SU-DHL-6 (cell line): ENCODE results near the gene FTHL17.

ENCODE experiments used
- H2AFZ ChIP-seq: fragments of 200-600 bp; sonication (generic); 2 replicates; pipeline ENCODE4 v1.6.1; 2014; ENCODE audit warnings: low read depth, mild to moderate bottlenecking, moderate library complexity, mixed read lengths, antibody characterized with exemption, low read length; ENCODE audit not compliant: severe bottlenecking
- H3F3A ChIP-seq: fragments of 200-600 bp; shearing (Covaris generic); 2 replicates; pipeline ENCODE4 v1.6.0; 2016; ENCODE audit warnings: antibody characterized with exemption, mild to moderate bottlenecking; ENCODE audit not compliant: insufficient read depth
- H3K27ac ChIP-seq: fragments of 200-600 bp; sonication (generic); 2 replicates; pipeline ENCODE4 v1.5.1; 2016; ENCODE audit warnings: low read depth, mild to moderate bottlenecking, low read length, moderate library complexity, mixed read lengths
- H3K27me3 ChIP-seq: fragments of 200-600 bp; sonication (generic), shearing (Covaris generic); 2 replicates; pipeline ENCODE4 v1.6.0; 2014; ENCODE audit warnings: mild to moderate bottlenecking, low read length
- H3K36me3 ChIP-seq: fragments of 200-600 bp; sonication (generic); 2 replicates; pipeline ENCODE4 v1.6.1; 2014; ENCODE audit warnings: mild to moderate bottlenecking, low read length, mixed read lengths
- H3K4me2 ChIP-seq: fragments of 300-600, 200-600 bp; shearing (Covaris generic), sonication (generic); 2 replicates; pipeline ENCODE4 v1.6.0; 2014; ENCODE audit warnings: low read length, low read depth, mild to moderate bottlenecking; ENCODE audit not compliant: poor library complexity, severe bottlenecking
- H3K4me3 ChIP-seq: fragments of 200-600 bp; sonication (generic); 2 replicates; pipeline ENCODE4 v1.5.1; 2014; ENCODE audit warnings: antibody characterized with exemption, low read length, mild to moderate bottlenecking, mixed read lengths; ENCODE audit not compliant: insufficient read depth, poor library complexity, severe bottlenecking
- H3K79me2 ChIP-seq: fragments of 200-600 bp; sonication (generic); 2 replicates; pipeline ENCODE4 v1.6.1; 2014; ENCODE audit warnings: mild to moderate bottlenecking, low read length, moderate library complexity; ENCODE audit not compliant: insufficient read depth
- H3K9ac ChIP-seq: fragments of 200-600 bp; sonication (generic); 2 replicates; pipeline ENCODE4 v1.7.0; 2014; ENCODE audit warnings: mild to moderate bottlenecking, low read length
- H3K9me2 ChIP-seq: fragments of 200-600 bp; sonication (generic); replicated peaks from 2 replicates; pipeline ENCODE4 v1.6.1; 2014; ENCODE audit warnings: low read length; ENCODE audit not compliant: insufficient read depth
- H3K9me3 ChIP-seq: fragments of 200-600 bp; sonication (generic); 2 replicates; pipeline ENCODE4 v1.6.1; 2014; ENCODE audit warnings: low read length, mixed read lengths; ENCODE audit not compliant: insufficient read depth
- H4K20me1 ChIP-seq: fragments of 200-600 bp; sonication (generic); 2 replicates; pipeline ENCODE4 v1.6.1; 2014; ENCODE audit warnings: low read depth, mild to moderate bottlenecking, antibody characterized with exemption, low read length, moderate library complexity, mixed read lengths
- EZH2phosphoT487 ChIP-seq: fragments of 200-600 bp; sonication (generic), shearing (Covaris generic); conservative IDR thresholded peaks from 2 replicates; pipeline ENCODE4 v1.6.1; 2018; ENCODE audit warnings: mild to moderate bottlenecking, antibody characterized with exemption, low read length, moderate library complexity, mixed read lengths
- TF ChIP-seq, protein P1 (sequence below): fragments of 200-600 bp; sonication (generic); IDR thresholded peaks from one replicate; pipeline ENCODE4 v1.5.1; 2017; ENCODE audit warnings: antibody characterized with exemption, mild to moderate bottlenecking, low read length, moderate library complexity; ENCODE audit not compliant: insufficient read depth, poor library complexity, severe bottlenecking

The FTHL17 gene

DNA sequence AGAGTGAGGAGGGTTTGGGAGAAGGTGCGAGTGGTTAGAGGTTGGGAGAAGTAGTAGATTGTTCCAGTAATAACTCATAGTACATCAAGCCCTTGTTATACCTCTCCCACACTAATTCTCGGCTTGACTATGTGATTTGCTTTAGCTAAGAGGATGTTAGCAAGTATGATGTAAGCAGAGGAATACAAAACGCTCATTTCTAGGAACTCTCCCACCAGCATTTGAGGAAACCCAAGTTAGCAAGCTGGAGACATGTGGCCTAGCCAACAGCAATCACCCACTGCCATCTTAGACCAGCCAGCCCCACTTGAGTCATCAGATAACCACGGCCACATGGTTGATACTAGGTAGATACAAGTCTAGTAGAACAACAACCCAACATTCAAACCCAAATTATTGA is 14.2 kb downstream of the FTHL17 start:
- Histone ChIP-seq H4K20me1 (no peaks in the 10 kb centered on the region), H3K9ac (no peak overlapping the region), H3K36me3 (no peaks in the 10 kb centered on the region), H3F3A (no peaks in the 10 kb centered on the region), H3K79me2 (no peaks in the 10 kb centered on the region), H3K9me2 (no peaks in the 10 kb centered on the region), H3K27me3 (no peaks in the 10 kb centered on the region), H3K27ac (no peak overlapping the region), H3K4me2 (no peak overlapping the region), H2AFZ (no peak overlapping the region), H3K4me3 (no peak overlapping the region), H3K9me3 (no peaks in the 10 kb centered on the region)
- TF ChIP-seq, protein P1, sequence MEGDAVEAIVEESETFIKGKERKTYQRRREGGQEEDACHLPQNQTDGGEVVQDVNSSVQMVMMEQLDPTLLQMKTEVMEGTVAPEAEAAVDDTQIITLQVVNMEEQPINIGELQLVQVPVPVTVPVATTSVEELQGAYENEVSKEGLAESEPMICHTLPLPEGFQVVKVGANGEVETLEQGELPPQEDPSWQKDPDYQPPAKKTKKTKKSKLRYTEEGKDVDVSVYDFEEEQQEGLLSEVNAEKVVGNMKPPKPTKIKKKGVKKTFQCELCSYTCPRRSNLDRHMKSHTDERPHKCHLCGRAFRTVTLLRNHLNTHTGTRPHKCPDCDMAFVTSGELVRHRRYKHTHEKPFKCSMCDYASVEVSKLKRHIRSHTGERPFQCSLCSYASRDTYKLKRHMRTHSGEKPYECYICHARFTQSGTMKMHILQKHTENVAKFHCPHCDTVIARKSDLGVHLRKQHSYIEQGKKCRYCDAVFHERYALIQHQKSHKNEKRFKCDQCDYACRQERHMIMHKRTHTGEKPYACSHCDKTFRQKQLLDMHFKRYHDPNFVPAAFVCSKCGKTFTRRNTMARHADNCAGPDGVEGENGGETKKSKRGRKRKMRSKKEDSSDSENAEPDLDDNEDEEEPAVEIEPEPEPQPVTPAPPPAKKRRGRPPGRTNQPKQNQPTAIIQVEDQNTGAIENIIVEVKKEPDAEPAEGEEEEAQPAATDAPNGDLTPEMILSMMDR: no peak
- TF ChIP-seq EZH2phosphoT487: no peak

- H3K9ac ChIP-seq: no peak overlapping the region
- no peaks in the 10 kb centered on the region for H3K36me3 ChIP-seq
- no peak overlapping the region for H2AFZ ChIP-seq
- H3K4me2 ChIP-seq: no peak overlapping the region
- no peaks in the 10 kb centered on the region for H3K9me3 ChIP-seq
- no peaks in the 10 kb centered on the region for H3K79me2 ChIP-seq
- no peaks in the 10 kb centered on the region for H3K9me2 ChIP-seq
- H3K27ac ChIP-seq: no peak overlapping the region
- no peaks in the 10 kb centered on the region for H3F3A ChIP-seq
- no peak for TF ChIP-seq EZH2phosphoT487
- TF ChIP-seq, protein P1: no peak
- no peaks in the 10 kb centered on the region for H4K20me1 ChIP-seq
- H3K4me3 ChIP-seq: no peak overlapping the region
- no peaks in the 10 kb centered on the region for H3K27me3 ChIP-seq
Measured at GRCh38 chrX:31057291-31057690, 14.6 kb downstream of the FTHL17 start.

DNA sequence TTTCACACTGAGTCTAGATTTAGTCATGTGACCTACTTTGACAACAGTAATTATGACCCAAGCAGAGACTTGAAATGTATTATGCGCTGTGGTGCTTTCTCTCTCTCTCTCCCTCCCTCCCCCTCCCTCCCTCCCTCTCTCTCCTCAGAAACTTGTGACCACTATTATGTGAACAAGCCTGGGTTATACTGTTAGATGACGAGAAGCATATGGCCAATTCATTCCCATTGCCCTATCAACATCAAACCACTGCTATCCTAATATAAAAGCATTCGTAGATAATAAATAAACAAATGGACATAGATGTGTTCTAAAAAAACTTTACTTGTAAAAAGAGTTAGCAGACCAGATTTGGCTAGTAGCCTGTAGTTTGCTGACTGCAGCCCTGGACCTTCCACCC is 18.2 kb downstream of the FTHL17 start:
- TF ChIP-seq, protein P1: no peak
- no peak for TF ChIP-seq EZH2phosphoT487
- H3F3A ChIP-seq: no peaks in the 10 kb centered on the region

DNA sequence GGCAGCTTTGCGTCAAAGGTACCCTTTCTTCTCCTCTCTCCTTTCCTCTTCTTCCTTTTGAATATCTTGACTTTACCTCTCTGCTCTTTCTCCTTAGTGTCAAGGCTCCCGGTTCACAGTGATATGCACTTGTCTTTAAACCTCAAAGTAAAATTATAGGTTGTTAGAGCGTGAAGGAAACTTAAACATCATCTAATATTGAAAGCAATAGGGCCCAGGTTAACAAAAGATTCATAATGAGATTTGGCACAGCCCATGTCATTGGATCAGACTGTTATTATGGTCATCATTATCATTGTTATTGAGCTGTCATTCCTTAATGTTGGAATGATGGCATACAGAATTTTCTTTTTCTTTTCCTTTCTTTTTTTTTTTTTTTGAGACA is 32.5 kb downstream of the FTHL17 start:
- no peak overlapping the region for H3K9ac ChIP-seq
- H3K9me2 ChIP-seq: no peaks in the 10 kb centered on the region
- H3K27me3 ChIP-seq: no peaks in the 10 kb centered on the region
- TF ChIP-seq, protein P1: no peak
- TF ChIP-seq EZH2phosphoT487: no peak
- H3K9me3 ChIP-seq: no peaks in the 10 kb centered on the region
- H2AFZ ChIP-seq: no peak overlapping the region
- no peaks in the 10 kb centered on the region for H4K20me1 ChIP-seq
- no peak overlapping the region for H3K27ac ChIP-seq
- no peaks in the 10 kb centered on the region for H3K36me3 ChIP-seq
- no peak overlapping the region for H3K4me3 ChIP-seq
- H3K79me2 ChIP-seq: no peaks in the 10 kb centered on the region
- no peak overlapping the region for H3K4me2 ChIP-seq
- H3F3A ChIP-seq: no peaks in the 10 kb centered on the region

More for the DNA sequence above, 18.2 kb downstream of the FTHL17 start:
- H3K27ac ChIP-seq: no peak overlapping the region
- H3K79me2 ChIP-seq: no peaks in the 10 kb centered on the region
- H3K9me2 ChIP-seq: no peaks in the 10 kb centered on the region
- H3K36me3 ChIP-seq: no peaks in the 10 kb centered on the region
- H3K4me3 ChIP-seq: no peak overlapping the region
- H4K20me1 ChIP-seq: no peaks in the 10 kb centered on the region
- no peaks in the 10 kb centered on the region for H3K9me3 ChIP-seq
- no peak overlapping the region for H3K4me2 ChIP-seq
- H2AFZ ChIP-seq: no peak overlapping the region
- H3K9ac ChIP-seq: no peak overlapping the region
- no peaks in the 10 kb centered on the region for H3K27me3 ChIP-seq
